Measurements from ENCODE around the gene ZSCAN4. TPM values are rescaled to one million over a fixed set of nuclear protein-coding genes. Genes with fewer than 3 reads are reported as not detected.

The ZSCAN4 gene
- total RNA-seq, 1 donor from 2014 or later = not detected

GRCh38 chr19:57651654-57651996, 17.1 kb upstream of the ZSCAN4 start:
- no peak for DNase-seq (ENCODE audit: low spot score in 2 of 2, unreplicated experiment in 2 of 2)
- no peak overlapping the region for H3K4me3 Mint-ChIP-seq
- H3K36me3 Mint-ChIP-seq = no peaks in the 10 kb centered on the region
- peaks cover 49% of the 10 kb centered on the region for H3K9me3 Mint-ChIP-seq
- peaks cover 5% of the 10 kb centered on the region for H3K27me3 Mint-ChIP-seq (ENCODE audit: low read depth)
- H3K4me1 Mint-ChIP-seq = no peaks in the 10 kb centered on the region
- TF ChIP-seq, protein P1, sequence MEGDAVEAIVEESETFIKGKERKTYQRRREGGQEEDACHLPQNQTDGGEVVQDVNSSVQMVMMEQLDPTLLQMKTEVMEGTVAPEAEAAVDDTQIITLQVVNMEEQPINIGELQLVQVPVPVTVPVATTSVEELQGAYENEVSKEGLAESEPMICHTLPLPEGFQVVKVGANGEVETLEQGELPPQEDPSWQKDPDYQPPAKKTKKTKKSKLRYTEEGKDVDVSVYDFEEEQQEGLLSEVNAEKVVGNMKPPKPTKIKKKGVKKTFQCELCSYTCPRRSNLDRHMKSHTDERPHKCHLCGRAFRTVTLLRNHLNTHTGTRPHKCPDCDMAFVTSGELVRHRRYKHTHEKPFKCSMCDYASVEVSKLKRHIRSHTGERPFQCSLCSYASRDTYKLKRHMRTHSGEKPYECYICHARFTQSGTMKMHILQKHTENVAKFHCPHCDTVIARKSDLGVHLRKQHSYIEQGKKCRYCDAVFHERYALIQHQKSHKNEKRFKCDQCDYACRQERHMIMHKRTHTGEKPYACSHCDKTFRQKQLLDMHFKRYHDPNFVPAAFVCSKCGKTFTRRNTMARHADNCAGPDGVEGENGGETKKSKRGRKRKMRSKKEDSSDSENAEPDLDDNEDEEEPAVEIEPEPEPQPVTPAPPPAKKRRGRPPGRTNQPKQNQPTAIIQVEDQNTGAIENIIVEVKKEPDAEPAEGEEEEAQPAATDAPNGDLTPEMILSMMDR (IDR thresholded peaks at IDR 0.05; ENCODE audit: unreplicated experiment) = no peak
- H3K27ac Mint-ChIP-seq = no peak overlapping the region

DNA sequence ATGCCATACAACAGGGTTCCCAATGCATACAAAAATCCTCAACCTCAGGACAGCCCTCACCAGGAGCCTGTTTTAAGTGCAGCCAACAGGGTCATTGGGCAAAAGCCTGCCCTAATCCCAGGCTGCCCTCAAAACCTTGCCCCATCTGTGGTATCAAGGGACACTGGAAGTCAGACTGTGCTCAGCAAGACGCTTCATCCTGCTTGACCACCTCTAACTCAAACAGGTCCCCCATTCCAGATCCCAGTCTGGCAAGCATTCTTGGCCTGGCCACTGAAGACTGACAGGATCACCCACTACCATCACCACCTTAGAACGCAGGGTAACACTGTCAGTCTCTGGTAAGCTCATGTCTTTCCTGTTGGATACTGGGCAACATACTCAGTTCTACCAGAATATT, 15.0 kb upstream of the ZSCAN4 start:
- peaks cover 12% of the 10 kb centered on the region for H3K27me3 Mint-ChIP-seq (ENCODE audit: low read depth)

GRCh38 chr19:57655443-57655842, 13.3 kb upstream of the ZSCAN4 start:
- Mint-ChIP-seq H3K27ac (no peak overlapping the region), H3K4me3 (no peak overlapping the region), H3K27me3 (ENCODE audit: low read depth) (peaks cover 29% of the 10 kb centered on the region), H3K36me3 (no peaks in the 10 kb centered on the region), H3K4me1 (no peaks in the 10 kb centered on the region), H3K9me3 (peaks cover 37% of the 10 kb centered on the region)
- TF ChIP-seq, protein P1 (IDR thresholded peaks at IDR 0.05; ENCODE audit: unreplicated experiment) = no peak
- DNase-seq (ENCODE audit: low spot score in 2 of 2, unreplicated experiment in 2 of 2) = no peak

More for the DNA sequence above, 15.0 kb upstream of the ZSCAN4 start:
- TF ChIP-seq, protein P1 (IDR thresholded peaks at IDR 0.05; ENCODE audit: unreplicated experiment) = no peak
- Mint-ChIP-seq H3K4me3 (no peak overlapping the region), H3K27ac (no peak overlapping the region), H3K9me3 (peaks cover 41% of the 10 kb centered on the region), H3K4me1 (no peaks in the 10 kb centered on the region), H3K36me3 (no peaks in the 10 kb centered on the region)
- DNase-seq (ENCODE audit: low spot score in 2 of 2, unreplicated experiment in 2 of 2) = no peak

- no peak for DNase-seq (ENCODE audit: low spot score in 2 of 2, unreplicated experiment in 2 of 2)
- Mint-ChIP-seq H3K36me3 (no peaks in the 10 kb centered on the region), H3K9me3 (peaks cover 35% of the 10 kb centered on the region), H3K27me3 (ENCODE audit: low read depth) (peaks cover 38% of the 10 kb centered on the region), H3K4me3 (no peak overlapping the region), H3K4me1 (no peaks in the 10 kb centered on the region), H3K27ac (no peak overlapping the region)
- TF ChIP-seq, protein P1 (IDR thresholded peaks at IDR 0.05; ENCODE audit: unreplicated experiment) = no peak
Measured at GRCh38 chr19:57656346-57656745, 12.4 kb upstream of the ZSCAN4 start.

- DNase-seq (ENCODE audit: low spot score in 2 of 2, unreplicated experiment in 2 of 2) = peak; percentile 37 to 65
- TF ChIP-seq, protein P1 (IDR thresholded peaks at IDR 0.05; ENCODE audit: unreplicated experiment) = no peak
- peak overlapping the region; percentile 80 for H3K4me3 Mint-ChIP-seq
- H3K27me3 Mint-ChIP-seq (ENCODE audit: low read depth) = peaks cover 54% of the 10 kb centered on the region
- no peak overlapping the region for H3K27ac Mint-ChIP-seq
- H3K9me3 Mint-ChIP-seq = no peaks in the 10 kb centered on the region
- peaks cover 7% of the 10 kb centered on the region for H3K4me1 Mint-ChIP-seq
- H3K36me3 Mint-ChIP-seq = no peaks in the 10 kb centered on the region
Measured at GRCh38 chr19:57664269-57665127, 4.2 kb upstream of the ZSCAN4 start.

Data from mesothelial cell of epicardium (in vitro differentiated cells).